Stimulated activated CD8-positive, alpha-beta memory T cell treated with anti-CD3 and anti-CD28 coated beads, Interleukin-12 subunit alpha, Interleukin-12 subunit beta, amount 100 ng/mL, for 24 hours (primary cell): ENCODE results near the gene STIL.
"Not testable (repeated sequence)": the region's sequence is repeated elsewhere in the genome, so short reads cannot be mapped to it uniquely, and the experiment has no call there.

ENCODE experiments used
- DNase-seq: peaks from one replicate; pipeline ENCODE4 v3.0.0-alpha.2; 2020; ENCODE audit errors: extremely low read depth

The STIL gene

GRCh38 chr1:47219590-47220220 lies 94.2 kb downstream of the STIL start:
- no peak for DNase-seq

DNA sequence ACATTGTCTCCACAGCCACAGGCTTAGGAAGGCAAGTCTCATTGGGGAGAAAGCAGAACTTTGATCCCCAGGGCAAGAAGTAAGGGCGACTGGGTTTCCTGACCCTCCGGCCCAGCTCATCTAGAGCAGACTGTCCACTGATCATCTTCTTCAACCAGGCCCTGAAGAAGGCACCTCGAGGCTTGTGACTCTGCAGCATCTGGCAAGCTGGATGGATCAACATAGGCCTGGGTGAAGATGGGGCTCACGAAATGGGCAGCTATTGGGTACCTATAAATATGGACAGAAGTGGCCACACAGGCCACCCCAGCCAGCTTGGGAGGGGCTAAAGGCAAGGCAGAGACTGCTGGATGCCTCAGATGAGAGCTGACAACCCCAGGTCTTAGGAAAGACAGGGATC lies 94.9 kb downstream of the STIL start:
- DNase-seq, result no peak

DNA sequence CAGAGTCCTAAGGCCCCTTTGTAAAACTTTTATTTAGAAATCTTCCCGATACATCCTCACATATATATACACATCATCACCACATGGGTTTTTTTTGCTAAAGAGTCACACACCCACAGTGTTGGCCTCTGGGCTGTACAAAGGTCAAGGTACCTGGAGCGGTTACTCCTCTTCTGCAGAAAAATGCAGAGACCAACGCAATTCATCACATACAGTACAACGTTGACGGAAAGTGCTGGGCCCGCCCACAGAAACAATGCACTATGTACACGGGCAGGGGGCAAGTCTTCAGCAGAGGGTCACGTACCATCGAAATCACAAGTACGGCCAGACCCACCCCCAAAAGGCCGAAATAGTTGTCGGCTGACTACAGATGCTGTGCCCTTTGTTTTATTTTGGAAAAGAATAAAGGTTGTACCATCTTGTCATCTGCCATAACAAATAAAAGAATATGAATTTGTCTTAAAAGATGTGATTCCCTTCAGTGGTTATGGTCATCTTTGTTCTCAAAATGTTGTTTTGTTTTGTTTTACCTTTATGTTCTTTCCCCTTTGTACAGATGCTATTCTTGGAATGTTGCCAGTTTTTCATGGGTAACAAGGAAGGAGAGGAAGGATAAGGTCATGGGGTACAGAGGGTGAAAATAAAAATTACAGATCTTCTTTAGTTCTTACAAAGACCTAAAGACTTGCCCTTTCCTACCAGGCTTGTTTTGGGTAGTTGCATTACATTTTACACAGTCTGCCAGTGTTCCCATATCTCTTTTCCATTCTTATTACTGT lies 97.5 kb downstream of the STIL start:
- no peak for DNase-seq

- no peak for DNase-seq
Measured at GRCh38 chr1:47215713-47216112, 98.2 kb downstream of the STIL start.

- DNase-seq, result no peak
Measured at GRCh38 chr1:47214549-47214948, 99.4 kb downstream of the STIL start.

DNA sequence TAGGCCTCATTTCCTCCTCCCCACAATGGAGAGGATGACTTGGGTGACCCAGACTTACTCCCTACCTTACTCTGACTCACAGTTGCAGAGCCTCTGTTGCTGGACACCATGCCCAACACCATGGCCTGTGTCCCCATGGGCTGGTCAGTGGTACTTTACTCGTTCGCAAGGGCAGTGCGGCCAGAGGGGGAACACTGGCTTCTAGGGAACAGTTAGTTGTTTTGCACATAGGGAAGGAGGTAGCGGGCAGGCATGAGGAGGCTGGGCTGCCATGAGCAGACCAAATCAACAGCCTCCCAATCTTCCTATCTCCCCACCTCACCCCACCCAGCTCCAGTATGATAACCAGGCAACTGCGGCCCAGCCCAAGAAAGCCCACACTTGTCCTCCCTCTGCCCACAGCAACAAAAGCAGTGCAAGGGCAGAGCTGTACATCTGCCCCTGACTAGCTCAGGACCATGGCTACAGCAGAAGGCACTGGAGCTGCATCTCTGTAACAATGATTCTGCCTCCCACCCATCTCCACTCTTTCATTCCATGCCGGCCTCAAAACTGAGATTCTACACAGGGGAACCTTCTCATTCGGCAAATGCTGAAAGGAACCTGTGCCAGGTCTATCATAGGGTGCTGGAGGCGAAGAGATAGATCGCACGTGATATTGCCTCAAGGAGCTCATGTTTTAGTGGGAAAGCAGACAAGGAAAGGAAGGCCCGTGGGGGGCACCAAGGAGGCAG lies 100.5 kb downstream of the STIL start:
- DNase-seq, result no peak

DNA sequence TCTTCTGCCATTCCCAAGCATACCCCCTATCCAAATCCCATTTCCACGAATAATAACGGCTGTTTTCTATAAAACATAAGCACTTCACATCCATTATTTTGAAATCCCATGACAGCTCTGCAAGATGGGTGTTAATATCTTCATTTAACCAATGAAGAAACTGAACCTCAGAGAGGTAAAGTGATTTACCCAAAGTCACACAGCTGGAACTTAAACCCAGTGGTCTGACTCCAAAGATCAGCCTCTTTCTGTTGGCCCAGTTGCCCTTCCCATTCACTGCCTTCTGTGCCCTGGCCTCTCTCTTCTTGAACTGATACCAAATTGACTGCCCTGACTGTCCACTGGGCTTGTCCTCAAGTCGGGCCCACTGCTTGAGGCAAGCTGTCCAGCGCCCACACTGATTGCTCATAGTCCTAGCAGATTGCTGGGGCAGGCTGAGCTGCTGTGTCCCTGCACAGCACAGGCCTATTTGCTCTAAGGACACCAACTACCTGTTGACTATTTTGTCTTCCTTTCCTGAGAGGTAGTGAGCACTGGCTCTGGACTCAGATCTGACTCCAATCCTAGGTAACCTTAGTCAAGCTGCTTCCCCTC lies 101.2 kb downstream of the STIL start:
- no peak for DNase-seq

DNA sequence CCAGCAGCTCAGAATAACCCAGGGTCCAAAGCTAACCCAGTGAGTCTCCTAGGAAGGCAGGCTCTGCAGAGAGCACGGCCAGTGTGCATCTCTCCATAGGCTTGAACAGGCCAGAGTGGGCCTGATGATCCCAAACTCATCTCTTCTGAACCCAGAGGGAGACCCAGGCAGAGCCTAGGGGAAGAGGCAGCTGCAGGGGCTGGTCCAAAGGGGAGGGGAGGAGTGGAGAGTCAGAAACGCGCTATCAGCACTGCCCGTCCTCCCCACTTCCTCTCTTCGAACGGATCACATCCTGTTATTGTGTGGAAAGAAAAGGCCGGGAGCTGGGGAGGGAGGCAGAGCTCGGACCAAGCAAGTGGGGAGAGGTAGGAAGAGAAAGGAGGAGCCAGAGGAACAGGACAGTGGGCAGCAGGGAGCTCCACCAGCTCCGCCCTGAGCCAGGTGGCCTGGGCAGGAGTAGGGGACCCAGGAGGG lies 102.1 kb downstream of the STIL start:
- no peak for DNase-seq

GRCh38 chr1:47210666-47211065 lies 103.3 kb downstream of the STIL start:
- no peak for DNase-seq

GRCh38 chr1:47209725-47210325 lies 104.1 kb downstream of the STIL start:
- no peak for DNase-seq

GRCh38 chr1:47209091-47209490 lies 104.9 kb downstream of the STIL start:
- no peak for DNase-seq

GRCh38 chr1:47208374-47208850 lies 105.5 kb downstream of the STIL start:
- DNase-seq, result no peak

- DNase-seq, result no peak
Measured at GRCh38 chr1:47207803-47208373, 106.1 kb downstream of the STIL start.

GRCh38 chr1:47205918-47206317 lies 108.0 kb downstream of the STIL start:
- DNase-seq, result no peak

GRCh38 chr1:47203504-47203903 lies 110.4 kb downstream of the STIL start:
- DNase-seq, result not testable (repeated sequence)

DNA sequence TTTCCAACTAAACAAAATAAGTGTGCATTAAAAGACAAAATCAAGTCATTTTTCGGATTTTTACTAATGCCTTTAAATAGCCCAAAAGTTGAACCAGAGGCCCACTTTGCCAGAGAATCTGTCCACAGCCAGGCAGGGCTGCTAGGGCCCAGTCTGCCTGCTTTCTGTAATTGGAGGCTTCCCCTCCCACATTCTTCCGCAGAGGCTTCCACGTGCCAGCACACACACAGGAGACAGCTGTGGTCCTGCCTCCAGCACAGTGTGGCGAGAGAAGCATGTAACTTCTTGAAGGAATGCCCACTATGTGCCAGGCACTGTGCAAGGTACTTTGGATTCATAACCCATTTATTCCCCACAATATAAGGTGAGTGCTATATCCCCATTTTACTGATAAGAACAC lies 112.8 kb downstream of the STIL start:
- DNase-seq, result no peak
